Gastroesophageal sphincter (tissue), 3 donors: ENCODE results near the gene ATRN.
"Not testable (repeated sequence)": the region's sequence is repeated elsewhere in the genome, so short reads cannot be mapped to it uniquely, and the experiment has no call there.

Experiments used
- CTCF ChIP-seq, 4 experiments: fragments of 200-600 bp in 2 of 4; fragments of 450-650 bp in 2 of 4; sonication (generic) in 1 of 4; IDR thresholded peaks; one replicate each; pipeline ENCODE4 v1.5.1; 2017 to 2019; ENCODE audit warnings: antibody characterized with exemption in 4 of 4, mild to moderate bottlenecking in 2 of 4, moderate library complexity in 2 of 4
- EP300 ChIP-seq: sonication (generic); formaldehyde crosslinking; IDR thresholded peaks from one replicate; pipeline ENCODE4 v1.6.1; 2017; ENCODE audit warnings: antibody characterized with exemption, mild to moderate bottlenecking
- POLR2A ChIP-seq, 2 donors: fragments of 450-650 bp; IDR thresholded peaks; one replicate each; pipeline ENCODE4 v1.6.1; 2017; ENCODE audit warnings: antibody characterized with exemption in 2 of 2, mild to moderate bottlenecking in 2 of 2, moderate library complexity in 1 of 2
- POLR2AphosphoS5 ChIP-seq: sonication (generic); formaldehyde crosslinking; IDR thresholded peaks from one replicate; pipeline ENCODE4 v1.6.1; 2017; ENCODE audit warnings: antibody characterized with exemption

- not testable (repeated sequence) for TF ChIP-seq EP300; POLR2A (IDR thresholded peaks at IDR 0.05); CTCF (IDR thresholded peaks at IDR 0.05); POLR2AphosphoS5
Measured at GRCh38 chr20:3524696-3525095, 53.9 kb downstream of the ATRN start.
